ENCODE results near the gene TXNRD1. TPM values are rescaled to one million over a fixed set of nuclear protein-coding genes. Genes with fewer than 3 reads are reported as not detected.
"Not testable (repeated sequence)": the region's sequence is repeated elsewhere in the genome, so short reads cannot be mapped to it uniquely, and the experiment has no call there.

TXNRD1 gene
- total RNA-seq, 2 donors from 2014 or later: 69.2 to 119 TPM

DNA sequence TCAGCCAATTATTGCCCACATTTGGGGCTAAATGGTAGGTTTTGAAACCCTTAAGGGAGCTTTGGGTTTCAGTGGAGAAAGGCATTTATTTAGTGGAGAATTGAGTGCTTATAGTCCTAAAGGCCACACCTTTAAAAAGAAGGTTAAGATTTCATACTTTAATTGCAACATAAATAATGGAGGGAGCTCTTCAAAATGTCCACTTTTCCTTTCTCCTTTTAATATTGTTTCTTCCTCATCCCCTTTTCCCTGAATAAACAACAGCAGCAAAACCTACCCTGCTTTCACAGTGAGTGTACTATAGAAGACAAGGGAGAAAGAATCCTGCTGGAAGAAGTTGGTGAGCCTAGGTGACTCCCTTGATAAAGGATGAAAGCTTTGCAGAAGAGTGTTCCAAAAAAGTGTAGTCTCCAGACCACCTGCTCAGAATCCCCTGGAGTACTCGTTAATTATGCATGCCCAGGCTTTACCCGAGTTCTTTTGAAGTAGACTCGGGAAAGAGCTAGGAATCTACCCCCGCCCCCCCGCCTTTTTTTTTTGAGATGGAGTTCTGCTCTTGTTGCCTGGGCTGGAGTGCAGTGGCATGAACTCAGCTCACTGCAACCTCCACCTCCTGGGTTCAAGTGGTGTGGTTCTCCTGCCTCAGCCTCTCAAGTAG is 76.4 kb downstream of the TXNRD1 start:
- no peak overlapping the region for H3K4me3 Mint-ChIP-seq
- peaks cover 99% of the 10 kb centered on the region for H3K36me3 Mint-ChIP-seq (ENCODE audit: low read depth)
- ATAC-seq (replicated peaks): no peak
- H3K27me3 Mint-ChIP-seq: no peaks in the 10 kb centered on the region
- peaks cover 18% of the 10 kb centered on the region for H3K4me1 Mint-ChIP-seq
- H3K27ac Mint-ChIP-seq: no peak overlapping the region
- no peaks in the 10 kb centered on the region for H3K9me3 Mint-ChIP-seq

DNA sequence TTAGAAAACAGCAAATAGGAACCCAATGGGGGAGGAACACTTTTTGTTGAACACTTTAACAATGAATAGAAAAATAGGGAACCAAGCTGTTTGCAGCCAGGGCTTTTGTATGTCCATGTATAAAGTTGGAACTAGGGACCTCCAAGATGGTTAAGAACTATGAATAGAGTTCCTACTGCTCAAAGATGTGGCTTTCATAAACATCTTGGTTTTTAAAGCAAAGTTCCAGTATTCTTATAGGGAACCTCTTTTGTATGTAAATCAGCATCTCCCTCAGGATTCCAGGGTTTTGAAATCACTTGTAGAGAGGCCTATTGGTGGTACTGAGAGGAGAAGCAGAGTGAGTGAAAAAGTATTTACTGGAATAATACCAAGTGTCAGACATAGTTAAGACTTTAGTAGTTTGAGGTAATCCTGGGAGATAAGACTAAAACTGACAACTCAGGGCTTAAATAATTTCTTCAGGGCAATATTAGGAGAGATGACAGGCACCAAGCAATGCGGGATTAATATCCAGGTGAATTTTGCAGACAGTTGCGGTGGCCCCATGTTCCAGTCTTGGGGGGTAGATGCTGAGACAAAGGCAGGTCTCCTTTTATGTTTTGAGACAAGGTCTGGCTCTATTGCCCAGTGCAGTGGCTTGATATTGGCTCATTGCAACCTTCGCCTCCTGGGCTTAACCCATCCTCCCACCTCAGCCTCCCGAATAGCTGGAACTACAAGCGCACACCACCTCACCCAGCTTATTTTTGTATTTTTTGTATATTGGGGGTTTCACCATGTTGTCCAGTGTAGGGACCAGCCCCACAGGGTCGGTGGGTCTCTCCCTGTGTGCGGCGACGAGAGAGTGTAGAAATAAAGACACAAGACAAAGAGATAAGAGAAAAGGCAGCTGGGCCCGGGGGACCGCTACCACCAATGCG is 77.6 kb downstream of the TXNRD1 start:
- Mint-ChIP-seq H3K9me3 (no peaks in the 10 kb centered on the region), H3K27ac (peak overlapping the region; percentile 31), H3K27me3 (no peaks in the 10 kb centered on the region), H3K4me3 (no peak overlapping the region), H3K4me1 (peaks cover 22% of the 10 kb centered on the region), H3K36me3 (ENCODE audit: low read depth) (peaks cover 98% of the 10 kb centered on the region)
- ATAC-seq (replicated peaks): no peak

DNA sequence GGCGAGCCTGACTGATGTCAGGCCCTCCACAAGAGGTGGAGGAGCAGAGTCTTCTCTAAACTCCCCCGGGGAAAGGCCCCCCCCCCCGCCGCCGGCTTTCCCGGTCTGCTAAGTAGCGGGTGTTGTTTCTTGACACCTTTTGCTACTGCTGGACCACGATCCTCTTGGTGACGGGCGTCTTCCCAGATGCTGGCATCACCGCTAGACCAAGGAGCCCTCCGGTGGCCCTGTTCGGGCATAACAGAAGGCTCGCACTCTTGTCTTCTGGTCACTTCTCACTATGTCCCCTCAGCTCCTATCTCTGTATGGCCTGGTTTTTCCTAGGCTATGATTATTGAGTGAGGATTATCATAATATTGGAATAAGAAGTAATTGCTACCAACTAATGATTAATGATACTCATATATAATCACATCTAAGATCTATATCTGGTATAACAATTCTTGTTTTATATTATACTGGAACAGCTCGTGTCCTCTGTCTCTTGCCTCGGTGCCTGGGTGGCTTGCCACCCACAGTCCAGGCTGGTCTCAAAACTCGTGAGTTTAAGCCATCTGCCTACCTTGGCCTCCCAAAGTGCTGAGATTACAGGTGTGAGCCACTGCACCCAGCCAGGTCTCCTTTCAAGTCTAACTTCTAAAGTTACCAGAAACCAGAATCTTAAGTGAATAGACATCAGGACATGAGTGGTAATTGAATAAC is 78.7 kb downstream of the TXNRD1 start:
- H3K9me3 Mint-ChIP-seq; ATAC-seq (replicated peaks); H3K27me3 Mint-ChIP-seq; H3K4me3 Mint-ChIP-seq; H3K27ac Mint-ChIP-seq: not testable (repeated sequence)
- H3K4me1 Mint-ChIP-seq: peaks cover 18% of the 10 kb centered on the region
- peaks cover 98% of the 10 kb centered on the region for H3K36me3 Mint-ChIP-seq (ENCODE audit: low read depth)

DNA sequence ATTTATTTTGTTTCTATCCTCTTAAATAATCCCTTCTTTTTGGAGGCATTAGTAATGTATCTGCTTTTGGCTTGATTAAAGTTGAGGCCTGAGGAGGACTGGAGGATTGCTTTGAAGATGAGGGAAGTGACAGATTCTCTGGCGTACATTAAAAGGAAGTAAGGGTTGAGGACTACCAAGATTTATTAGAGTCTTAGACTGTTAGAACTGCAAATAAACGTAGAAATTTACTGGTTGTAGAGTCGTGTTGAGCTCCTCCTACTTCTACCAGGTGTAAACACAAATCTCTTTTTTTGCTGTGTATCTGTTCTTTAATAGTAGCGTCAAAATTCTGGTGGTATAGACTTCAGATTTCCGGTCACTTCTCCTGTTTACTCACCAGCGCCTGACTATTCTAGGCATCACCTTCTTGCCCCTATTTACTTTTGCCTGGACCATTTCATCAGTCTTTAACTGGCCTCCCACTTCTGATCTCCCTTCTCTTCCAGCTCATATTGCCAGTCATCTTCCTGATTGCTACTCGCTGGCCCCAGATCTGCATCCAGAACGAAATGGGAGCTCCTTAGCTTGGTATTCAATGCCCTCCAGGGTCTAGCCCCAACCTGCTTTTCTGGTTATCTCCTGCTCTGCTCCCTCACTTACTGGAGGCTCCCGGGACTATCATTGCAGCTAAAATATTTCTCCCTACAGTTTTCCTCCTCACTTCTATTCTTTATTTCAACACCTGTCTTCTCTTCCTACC is 79.5 kb downstream of the TXNRD1 start:
- Mint-ChIP-seq H3K27ac (peak overlapping the region; percentile 0), H3K27me3 (no peaks in the 10 kb centered on the region), H3K4me3 (no peak overlapping the region), H3K9me3 (no peaks in the 10 kb centered on the region), H3K4me1 (peaks cover 22% of the 10 kb centered on the region), H3K36me3 (ENCODE audit: low read depth) (peaks cover 98% of the 10 kb centered on the region)
- no peak for ATAC-seq (replicated peaks)

DNA sequence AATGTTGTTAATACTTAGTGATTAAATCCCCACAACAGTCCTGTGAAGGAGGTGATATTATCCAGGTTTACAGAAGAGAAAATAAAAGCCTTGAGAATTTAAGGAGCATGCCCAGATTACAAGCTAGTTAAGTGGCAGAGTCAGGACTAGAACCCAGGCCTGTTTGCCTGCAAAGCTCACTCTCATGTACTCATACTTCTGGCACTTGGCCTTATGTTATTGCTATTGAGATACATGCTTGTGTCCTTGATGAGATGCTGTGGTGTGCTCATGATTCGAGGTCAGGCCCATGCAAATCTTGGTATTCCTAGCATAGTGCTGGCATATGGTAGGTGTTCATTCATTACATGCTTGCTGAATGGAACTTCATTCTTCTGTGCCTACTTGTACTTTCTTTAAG is 80.4 kb downstream of the TXNRD1 start:
- peak overlapping the region; percentile 0 for H3K27ac Mint-ChIP-seq
- H3K4me1 Mint-ChIP-seq: peaks cover 23% of the 10 kb centered on the region
- no peaks in the 10 kb centered on the region for H3K27me3 Mint-ChIP-seq
- H3K4me3 Mint-ChIP-seq: no peak overlapping the region
- peaks cover 98% of the 10 kb centered on the region for H3K36me3 Mint-ChIP-seq (ENCODE audit: low read depth)
- no peaks in the 10 kb centered on the region for H3K9me3 Mint-ChIP-seq
- no peak for ATAC-seq (replicated peaks)

DNA sequence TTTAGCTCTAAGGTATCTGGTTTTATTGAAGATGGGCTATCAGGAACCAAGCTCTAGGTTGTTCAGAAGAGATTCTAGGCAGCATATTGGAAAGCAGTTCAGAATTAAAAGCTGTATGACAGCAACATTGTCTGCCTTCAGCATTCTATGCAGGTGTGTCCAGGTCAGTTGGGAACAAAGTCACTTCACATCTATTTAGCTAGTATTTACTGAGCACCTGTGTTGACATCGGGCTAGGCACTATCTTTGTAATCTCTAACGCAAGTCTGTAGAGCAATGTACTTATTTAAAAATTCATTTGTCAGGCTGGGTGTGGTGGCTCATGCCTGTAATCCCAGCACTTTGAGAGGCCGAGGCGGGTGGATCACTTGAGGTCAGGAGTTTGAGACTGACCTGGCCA is 81.1 kb downstream of the TXNRD1 start:
- Mint-ChIP-seq H3K36me3 (ENCODE audit: low read depth) (peaks cover 97% of the 10 kb centered on the region), H3K9me3 (no peaks in the 10 kb centered on the region), H3K27me3 (no peaks in the 10 kb centered on the region), H3K27ac (peak overlapping the region; percentile 29), H3K4me3 (no peak overlapping the region), H3K4me1 (peaks cover 23% of the 10 kb centered on the region)
- ATAC-seq (replicated peaks): no peak

DNA sequence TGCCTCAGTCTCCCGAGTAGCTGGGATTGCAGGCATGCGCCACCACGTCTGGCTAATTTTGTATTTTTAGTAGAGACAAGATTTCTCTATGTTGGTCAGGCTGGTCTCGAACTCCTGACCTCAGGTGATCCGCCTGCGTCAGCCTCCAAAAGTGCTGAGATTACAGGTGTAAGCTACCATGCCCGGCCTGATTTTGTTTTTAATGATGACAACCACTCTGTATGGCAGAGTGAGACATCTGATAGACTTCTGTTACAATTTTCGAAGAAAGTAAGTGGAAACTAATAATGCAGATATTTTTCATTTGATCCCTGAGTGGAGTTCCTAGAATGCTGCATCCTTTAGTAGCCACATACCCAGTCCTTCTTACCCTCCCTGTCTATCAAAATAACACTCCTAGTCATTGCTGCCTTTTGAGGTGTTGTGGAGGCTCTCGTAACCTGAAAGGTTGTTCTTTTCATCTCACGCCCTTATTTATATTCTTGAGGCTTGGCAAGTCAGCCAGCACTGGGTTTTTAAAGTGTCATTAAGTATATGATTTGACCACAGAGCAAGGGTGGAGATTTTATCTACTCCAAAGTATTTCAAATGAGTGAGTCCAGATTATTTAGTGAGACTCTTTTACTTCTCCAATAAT is 82.0 kb downstream of the TXNRD1 start:
- Mint-ChIP-seq H3K9me3 (no peaks in the 10 kb centered on the region), H3K4me1 (peaks cover 23% of the 10 kb centered on the region), H3K36me3 (ENCODE audit: low read depth) (peaks cover 93% of the 10 kb centered on the region), H3K4me3 (no peak overlapping the region), H3K27ac (no peak overlapping the region), H3K27me3 (no peaks in the 10 kb centered on the region)
- ATAC-seq (replicated peaks): no peak

DNA sequence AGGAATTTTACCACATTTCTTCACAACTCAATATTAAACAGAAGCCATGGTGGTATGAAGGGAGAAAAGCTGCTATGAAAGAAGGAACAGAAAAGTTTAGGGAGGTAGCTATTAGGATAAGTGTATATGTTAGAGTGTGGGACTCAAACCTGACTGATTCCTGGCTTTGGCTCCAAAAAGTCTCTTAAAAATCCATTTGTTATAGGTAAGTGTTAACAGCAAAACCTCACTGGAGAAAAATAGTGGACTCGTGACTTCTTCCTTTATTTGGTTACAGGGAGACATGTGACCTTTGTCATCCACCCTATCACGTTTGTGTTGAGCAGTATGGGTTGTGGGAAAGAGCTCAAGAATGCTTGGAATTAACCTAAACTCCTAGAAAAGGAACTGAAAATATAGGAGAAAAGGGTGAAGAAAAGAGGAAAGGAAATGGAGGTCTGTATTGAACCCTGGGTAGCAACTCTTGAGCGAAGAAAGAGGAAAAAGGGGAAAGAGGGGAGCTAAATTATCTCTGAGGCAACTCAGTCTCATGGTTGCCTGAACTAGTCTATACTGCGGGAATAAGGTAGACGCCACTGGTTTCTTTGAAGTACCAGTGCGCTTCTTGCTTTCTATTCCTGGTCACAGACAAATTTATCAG is 84.4 kb downstream of the TXNRD1 start:
- Mint-ChIP-seq H3K4me3 (no peak overlapping the region), H3K9me3 (no peaks in the 10 kb centered on the region), H3K36me3 (ENCODE audit: low read depth) (peaks cover 92% of the 10 kb centered on the region), H3K4me1 (peaks cover 29% of the 10 kb centered on the region), H3K27ac (peak overlapping the region; percentile 11), H3K27me3 (no peaks in the 10 kb centered on the region)
- ATAC-seq (replicated peaks): no peak

DNA sequence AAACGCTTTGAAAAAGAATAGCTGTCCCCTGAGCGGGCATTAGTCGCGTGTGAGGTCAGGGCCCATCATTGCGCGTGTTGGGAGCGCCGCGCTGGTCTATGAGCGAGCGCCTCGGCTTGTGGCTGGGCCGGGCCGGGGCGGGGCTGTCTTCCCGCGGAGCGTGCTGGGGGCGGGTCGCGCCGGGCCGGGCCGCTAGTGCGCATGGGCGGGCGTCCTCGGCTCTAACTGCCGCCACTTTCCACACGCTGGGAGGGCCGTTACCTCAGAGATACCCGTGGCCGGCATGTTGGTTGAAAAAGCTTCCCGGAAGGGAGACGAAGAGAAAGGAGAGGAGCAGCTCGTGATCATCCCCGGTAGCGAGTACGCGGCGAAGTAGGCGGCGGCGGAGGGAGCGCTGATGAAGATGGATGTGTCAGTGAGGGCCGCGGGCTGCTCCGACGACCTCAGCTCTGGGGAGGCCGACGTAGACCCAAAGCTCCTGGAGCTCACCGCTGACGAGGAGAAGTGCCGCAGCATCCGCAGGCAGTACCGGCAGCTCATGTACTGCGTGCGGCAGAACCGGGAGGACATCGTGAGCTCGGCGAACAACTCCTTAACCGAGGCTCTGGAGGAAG is 88.1 kb downstream of the TXNRD1 start, which contains the start of gene EID3:
Gene EID3, plus strand, starts transcription at position 202 of the 614 bp plus-strand sequence. Its CDS starts 196 bp downstream, at position 398.
- Mint-ChIP-seq H3K4me3 (peak within 1 kb of the TSS; percentile 92), H3K9me3 (no peaks in the 10 kb centered on the region), H3K4me1 (peaks cover 34% of the 10 kb centered on the region), H3K27ac (peak within 1 kb of the TSS; percentile 84), H3K27me3 (no peaks in the 10 kb centered on the region), H3K36me3 (ENCODE audit: low read depth) (peaks cover 93% of the 10 kb centered on the region)
- peak; percentile 98 for ATAC-seq (replicated peaks)

DNA sequence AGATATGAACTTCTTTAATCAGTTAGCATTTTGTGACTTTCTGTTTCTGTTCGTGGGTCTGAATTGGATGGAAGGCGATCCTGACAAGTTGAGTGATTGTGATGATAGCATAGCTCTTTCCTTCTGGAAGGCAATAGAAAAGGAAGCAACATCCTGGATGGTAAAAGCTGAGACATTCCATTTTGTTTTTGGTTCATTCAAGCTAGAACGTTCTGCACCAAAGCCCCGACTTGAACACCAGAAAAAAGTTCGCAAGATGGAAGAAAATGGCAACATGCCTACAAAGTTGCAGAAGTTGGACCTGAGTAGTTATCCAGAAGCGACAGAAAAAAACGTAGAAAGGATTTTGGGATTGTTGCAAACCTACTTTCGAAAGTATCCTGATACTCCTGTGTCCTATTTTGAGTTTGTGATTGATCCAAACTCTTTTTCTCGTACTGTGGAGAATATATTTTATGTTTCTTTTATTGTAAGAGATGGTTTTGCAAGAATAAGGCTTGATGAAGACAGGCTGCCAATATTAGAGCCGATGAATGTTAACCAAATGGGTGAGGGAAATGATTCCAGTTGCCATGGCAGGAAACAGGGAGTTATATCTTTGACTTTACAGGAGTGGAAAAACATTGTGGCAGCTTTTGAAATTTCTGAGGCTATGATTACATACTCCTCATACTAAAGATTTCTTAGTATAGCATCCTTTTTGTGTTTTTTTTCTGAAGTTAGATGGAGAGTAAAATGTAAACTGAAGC is 88.9 kb downstream of the TXNRD1 start:
- peak overlapping the region; percentile 92 for H3K4me3 Mint-ChIP-seq
- no peak for ATAC-seq (replicated peaks)
- peak overlapping the region; percentile 84 for H3K27ac Mint-ChIP-seq
- H3K36me3 Mint-ChIP-seq (ENCODE audit: low read depth): peaks cover 93% of the 10 kb centered on the region
- no peaks in the 10 kb centered on the region for H3K9me3 Mint-ChIP-seq
- H3K27me3 Mint-ChIP-seq: no peaks in the 10 kb centered on the region
- peaks cover 34% of the 10 kb centered on the region for H3K4me1 Mint-ChIP-seq

DNA sequence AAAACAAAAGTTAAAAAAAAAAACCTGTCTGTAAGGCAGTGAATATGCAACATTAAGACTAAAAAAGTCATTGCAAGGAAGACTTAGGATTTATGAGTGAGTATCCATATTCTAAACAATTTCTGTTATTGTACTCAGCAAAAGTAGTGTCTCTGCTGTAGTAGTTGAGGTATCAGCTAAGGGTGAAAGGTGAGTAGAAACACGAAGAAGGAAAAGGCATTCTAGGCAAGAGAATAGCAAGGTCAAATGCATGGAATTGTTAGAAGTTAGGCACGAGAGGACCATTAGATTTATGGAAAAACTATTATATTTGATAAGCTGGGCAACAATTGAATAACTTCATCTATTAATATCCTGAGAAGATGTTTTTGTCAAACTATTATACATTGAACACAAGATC is 89.8 kb downstream of the TXNRD1 start:
- peaks cover 91% of the 10 kb centered on the region for H3K36me3 Mint-ChIP-seq (ENCODE audit: low read depth)
- no peak for ATAC-seq (replicated peaks)
- H3K9me3 Mint-ChIP-seq: no peaks in the 10 kb centered on the region
- no peaks in the 10 kb centered on the region for H3K27me3 Mint-ChIP-seq
- H3K4me3 Mint-ChIP-seq: peak overlapping the region; percentile 92
- no peak overlapping the region for H3K27ac Mint-ChIP-seq
- peaks cover 29% of the 10 kb centered on the region for H3K4me1 Mint-ChIP-seq

DNA sequence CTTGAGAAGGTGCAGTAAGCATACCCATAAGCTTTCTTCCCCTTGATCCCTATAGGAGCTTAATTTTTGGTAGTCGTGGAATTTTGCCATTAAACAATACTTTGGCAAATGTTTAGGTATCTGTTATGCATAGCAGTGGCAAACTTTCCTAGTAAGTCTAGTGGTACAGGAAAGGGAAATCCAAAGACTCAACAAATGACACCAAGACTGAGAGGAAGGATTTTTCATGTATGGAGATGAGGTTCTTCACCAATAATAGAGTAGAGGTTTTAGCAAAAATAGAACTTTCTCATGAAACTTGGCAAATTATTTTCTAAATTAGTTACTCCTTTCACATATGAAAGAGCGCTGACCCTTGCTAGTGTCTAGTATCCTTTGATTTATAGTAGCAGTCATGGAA is 90.8 kb downstream of the TXNRD1 start:
- H3K36me3 Mint-ChIP-seq (ENCODE audit: low read depth): peaks cover 91% of the 10 kb centered on the region
- H3K4me3 Mint-ChIP-seq: no peak overlapping the region
- peaks cover 29% of the 10 kb centered on the region for H3K4me1 Mint-ChIP-seq
- no peak overlapping the region for H3K27ac Mint-ChIP-seq
- H3K9me3 Mint-ChIP-seq: no peaks in the 10 kb centered on the region
- no peaks in the 10 kb centered on the region for H3K27me3 Mint-ChIP-seq
- ATAC-seq (replicated peaks): no peak

Measured in activated T-helper 17 cell treated with anti-CD3 and anti-CD28 coated beads, Interleukin-2, amount 50 U/mL, for 72 hours (primary cell).